Measurements from ENCODE around the gene SUB1. TPM values are rescaled to one million over a fixed set of nuclear protein-coding genes. Genes with fewer than 3 reads are reported as not detected.

SUB1 gene
- total RNA-seq: 150 and 182 TPM in 2 replicates

DNA sequence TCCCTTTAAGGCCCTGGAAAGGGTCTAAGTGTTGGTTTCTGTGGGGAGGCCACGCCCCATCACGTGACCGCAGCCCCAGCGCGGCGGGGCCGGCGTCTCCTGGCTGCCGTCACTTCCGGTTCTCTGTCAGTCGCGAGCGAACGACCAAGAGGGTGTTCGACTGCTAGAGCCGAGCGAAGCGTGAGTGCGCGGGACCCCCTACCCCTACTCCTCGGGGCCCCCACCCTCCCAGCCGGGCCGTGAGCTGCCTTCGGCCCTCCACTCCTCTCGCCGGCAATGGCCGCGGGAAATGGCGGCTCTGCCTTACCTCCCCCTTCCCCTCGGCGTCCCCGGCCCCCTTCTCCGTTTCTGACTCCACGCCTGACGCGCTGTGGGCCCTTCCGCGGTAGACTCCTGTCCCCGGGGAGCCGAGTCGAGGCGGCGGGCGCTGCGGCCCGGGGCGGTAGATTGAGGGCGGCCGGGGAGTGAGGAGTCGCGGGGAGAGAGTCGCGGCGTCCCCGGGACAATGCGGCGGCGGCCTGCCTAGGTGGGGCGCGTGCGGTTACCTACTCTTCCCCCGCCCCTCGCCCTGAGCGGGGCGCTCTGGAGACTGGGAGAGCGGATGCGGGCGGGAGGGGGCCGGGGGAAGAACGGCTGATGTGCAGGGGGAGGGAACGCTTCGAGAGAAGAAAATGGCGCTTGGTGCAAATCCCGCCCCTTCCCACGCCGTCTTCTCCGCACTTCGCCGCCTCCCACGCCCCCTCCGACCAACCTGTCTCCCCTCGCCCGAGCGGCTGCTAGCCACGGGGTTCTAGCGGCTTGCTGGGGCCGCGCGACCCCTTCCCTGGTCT, at the start of gene SUB1:
Gene SUB1, plus strand, starts transcription at position 112 of the 830 bp plus-strand sequence. CDS start 2,956 bp downstream, outside the sequence.

Other genes with a start within 250 kb of the SUB1 start
- gene ZFR, start 140.8 kb upstream of the SUB1 start, total RNA-seq: 52.0 and 56.9 TPM in 2 replicates
- gene NPR3, start 125.8 kb downstream of the SUB1 start, total RNA-seq: 2.9 and 12.8 TPM in 2 replicates